ENCODE data around the gene SPDYE4.
"Not testable (repeated sequence)": the region's sequence is repeated elsewhere in the genome, so short reads cannot be mapped to it uniquely, and the experiment has no call there.

The SPDYE4 gene

DNA sequence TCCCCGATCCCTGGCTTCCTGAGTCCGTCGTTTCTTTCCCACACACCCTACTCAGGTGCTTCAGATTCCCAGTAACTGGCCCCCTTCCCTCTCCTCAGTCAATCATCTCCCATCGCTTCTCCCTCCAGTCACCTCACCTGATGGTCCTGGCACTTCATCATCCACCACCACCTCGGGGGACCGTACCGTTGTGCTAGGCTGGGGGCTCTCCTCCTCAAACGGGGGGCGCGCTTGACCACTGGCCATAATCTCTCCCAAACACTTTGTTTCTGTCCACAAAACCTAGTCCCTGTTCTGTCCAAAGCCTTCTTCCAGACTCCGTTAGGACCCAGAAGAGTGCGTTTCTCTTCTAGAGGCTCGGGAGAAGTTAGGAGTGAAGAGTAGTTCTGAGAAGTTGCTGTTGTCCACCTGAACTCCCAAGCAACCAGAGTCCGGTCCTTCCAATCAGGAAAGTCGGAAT is at the start of gene SPDYE4:
Gene SPDYE4 (minus strand): TSS at position 410 of the 460 bp plus-strand sequence. CDS start 164 bp downstream, at position 246.
- no peak for DNase-seq (ENCODE audit: low spot score)

- DNase-seq (ENCODE audit: low spot score): no peak
These were observed 48.7 kb upstream of the SPDYE4 start for GRCh38 chr17:8806926-8807550.

- no peak for DNase-seq (ENCODE audit: low spot score)
These were observed 48.0 kb upstream of the SPDYE4 start for GRCh38 chr17:8806253-8806925.

- not testable (repeated sequence) for DNase-seq (ENCODE audit: low spot score)
These were observed 47.0 kb upstream of the SPDYE4 start for GRCh38 chr17:8805396-8805795.

DNA sequence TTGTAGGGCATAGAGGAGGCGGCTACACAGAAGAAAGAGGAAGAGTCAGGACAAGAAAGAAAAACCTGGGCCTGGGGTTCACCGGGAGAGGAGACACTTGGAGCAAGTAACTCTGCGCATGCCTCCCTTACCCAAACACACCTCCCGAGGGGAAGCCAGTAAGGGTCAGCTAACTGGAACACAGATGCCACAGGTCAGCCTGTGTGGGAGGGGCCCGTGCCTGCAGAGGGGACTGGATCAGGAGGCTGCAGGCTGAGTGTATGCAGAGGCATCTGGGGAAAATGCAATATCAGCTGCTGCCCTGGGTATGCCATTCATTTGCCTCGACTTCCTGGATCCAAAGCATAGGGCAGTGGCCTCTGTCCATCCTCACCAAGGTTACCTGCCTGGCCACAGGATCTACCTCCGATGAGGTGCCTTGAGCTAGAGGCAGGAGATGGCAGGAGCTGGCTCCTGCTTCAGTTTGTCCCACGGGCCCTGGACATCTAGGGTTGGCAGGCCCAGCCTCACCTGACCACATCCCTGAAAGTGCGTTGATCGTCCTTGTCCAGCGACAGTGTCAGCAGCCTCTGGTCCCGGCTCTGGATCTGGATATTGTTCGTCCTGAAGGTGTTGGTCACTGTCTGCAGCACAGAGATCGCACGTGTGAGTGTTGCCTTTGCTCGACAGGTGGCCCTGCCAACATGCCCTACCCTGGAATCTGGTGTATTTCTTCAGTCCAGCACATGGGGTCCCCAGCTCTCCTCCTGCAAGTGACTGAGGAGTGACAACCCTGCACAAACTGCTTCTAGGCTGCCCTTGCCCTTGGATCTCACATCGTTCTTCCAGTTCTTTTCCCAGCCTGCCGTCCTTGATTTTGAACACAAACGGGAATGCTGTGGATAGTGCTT is 45.4 kb upstream of the SPDYE4 start:
- no peak for DNase-seq (ENCODE audit: low spot score)

DNA sequence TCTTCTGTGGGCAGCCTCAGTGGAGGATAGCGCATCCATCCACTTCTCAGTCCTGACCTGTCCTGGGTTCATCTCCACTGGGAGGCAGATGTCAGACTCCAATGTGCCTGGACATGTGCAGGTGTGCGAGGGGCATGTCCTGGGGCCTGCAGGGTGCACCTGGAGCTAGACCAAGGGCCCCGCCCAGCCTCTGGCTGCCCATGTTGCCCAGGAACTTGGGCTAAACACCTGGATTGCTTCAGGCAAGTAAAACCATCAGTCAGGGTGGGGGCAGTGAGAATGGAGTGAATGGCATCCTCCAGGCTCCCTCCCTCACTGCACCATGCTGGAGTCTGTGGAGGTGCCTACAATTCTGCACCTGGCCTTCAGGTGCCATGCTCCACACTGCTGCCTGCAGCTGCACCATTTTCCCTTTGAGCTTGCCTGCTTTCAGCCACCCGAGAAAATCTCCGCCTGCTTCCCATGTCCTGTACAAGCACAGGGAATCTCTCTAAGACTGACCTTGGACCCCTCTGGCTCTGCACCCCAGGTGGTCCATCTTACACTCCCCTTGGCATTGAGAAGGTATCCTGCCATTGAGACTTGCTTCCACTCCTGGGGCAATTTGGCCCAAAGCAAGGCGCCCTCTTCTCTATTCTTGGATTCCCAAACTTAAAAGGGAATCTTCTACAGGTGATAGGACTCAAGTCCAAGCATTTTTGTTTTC is 42.9 kb upstream of the SPDYE4 start:
- no peak for DNase-seq (ENCODE audit: low spot score)

- no peak for DNase-seq (ENCODE audit: low spot score)
These were observed 42.3 kb upstream of the SPDYE4 start for GRCh38 chr17:8800656-8801055.

DNA sequence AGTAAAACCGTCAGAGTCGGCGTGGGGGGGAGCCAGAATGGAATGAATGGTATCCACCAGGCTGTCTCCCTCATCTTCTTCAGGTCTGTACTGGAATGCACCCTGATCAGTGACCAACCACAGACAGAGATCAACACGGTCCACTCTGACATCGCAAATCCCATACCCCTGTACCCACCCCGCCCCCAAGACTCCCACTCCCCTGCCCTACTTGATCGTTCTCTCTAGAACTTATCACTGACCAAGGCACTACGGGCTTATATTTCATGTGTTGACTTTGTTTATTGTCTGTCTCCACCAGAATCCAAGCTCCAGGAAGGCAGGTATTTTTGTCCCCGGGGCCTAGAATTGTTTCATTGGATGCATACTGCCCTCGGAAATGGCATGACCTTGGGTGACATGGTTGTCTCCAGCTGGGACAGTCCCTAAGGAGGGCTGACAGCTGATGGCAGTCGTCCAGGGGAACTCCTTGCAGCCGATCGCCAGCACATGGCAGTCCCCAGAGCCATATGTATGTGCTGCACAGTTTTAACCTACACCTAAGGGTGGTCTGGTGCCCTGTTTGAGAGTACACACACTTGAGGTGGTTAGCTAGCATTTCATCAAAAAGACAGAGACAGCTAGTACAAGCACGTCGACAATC is 41.3 kb upstream of the SPDYE4 start:
- DNase-seq (ENCODE audit: low spot score): no peak

DNA sequence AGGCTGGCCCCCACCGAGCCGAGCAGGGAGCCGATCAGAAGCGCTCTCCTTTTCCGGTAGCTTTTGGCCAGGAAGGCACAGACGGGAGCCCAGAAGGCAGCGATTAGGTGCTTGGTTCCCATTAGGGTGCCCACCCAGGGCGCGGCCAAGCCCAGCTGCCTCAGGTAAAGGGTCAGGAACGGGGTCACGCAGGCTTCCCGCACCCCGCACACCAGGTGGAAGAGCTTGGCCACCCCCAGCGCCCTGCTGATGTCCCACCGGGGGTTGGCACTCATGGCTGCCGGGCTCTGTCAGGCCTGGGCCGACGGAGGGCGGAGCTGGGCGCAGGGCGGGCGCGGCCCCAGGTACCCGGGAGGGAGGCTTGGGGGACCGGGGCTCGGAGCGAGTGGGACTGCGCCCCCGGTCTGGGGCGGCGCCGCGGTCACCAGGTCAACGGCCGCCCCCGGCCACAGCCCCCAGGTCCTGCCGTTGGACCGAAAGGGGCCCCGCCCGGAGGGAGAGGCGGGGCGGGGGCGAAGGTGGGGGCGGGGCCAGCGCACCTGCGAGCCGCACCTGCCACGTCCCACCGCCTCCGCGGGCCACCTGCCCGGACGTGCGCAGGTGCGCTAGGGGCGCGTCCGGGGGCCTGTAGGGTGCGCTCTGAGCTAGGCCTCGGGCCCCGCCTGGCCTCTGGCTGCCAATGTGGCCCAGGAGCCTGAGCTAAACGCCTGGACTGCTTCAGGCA is 40.7 kb upstream of the SPDYE4 start, which contains the start of gene MFSD6L:
Gene MFSD6L (minus strand): TSS at position 520 of the 724 bp plus-strand sequence. CDS start 245 bp downstream, at position 275.
- DNase-seq (ENCODE audit: low spot score): no peak

GRCh38 chr17:8798176-8798845 is 40.0 kb upstream of the SPDYE4 start:
- no peak for DNase-seq (ENCODE audit: low spot score)

- DNase-seq (ENCODE audit: low spot score): no peak
These were observed 39.4 kb upstream of the SPDYE4 start for GRCh38 chr17:8797621-8798175.

DNA sequence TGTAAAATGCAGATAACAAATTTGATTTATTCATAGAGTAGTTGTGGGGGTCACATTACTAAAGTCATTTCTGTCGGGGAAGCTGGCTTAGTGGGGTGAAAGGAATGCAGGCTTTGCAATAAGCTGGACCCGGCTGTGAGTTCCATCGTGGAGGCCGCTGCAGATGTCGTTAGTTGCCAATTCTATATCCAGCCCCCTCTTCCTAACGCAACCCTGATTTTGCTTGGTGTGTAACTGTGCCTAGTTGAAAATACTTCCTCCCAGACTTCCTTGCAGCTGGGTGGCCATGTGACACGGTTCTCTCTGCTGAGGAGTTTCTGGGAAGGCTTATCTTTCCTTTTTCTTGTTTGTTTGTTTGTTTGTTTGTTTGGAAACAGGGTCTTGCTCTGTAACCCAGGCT is 36.3 kb upstream of the SPDYE4 start:
- no peak for DNase-seq (ENCODE audit: low spot score)

DNA sequence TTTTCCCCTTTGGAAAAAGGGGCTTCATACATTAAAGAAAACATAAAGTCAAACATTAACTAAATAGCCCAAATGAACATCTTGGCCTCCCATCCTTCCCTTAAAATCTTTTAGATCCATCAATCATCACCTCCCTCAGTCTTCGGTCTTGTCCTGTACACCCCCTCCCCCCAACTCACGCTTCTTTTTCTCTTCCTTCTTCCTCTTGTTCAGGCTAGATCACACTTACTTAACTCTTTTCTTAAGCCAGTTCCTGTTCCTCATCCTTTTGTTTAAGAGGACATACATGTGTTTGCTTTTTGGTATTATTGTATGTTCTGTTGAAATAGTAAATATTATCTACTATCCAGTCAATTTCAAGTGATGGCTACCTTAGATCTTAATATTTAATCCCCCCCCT is 35.3 kb upstream of the SPDYE4 start:
- DNase-seq (ENCODE audit: low spot score): no peak

DNA sequence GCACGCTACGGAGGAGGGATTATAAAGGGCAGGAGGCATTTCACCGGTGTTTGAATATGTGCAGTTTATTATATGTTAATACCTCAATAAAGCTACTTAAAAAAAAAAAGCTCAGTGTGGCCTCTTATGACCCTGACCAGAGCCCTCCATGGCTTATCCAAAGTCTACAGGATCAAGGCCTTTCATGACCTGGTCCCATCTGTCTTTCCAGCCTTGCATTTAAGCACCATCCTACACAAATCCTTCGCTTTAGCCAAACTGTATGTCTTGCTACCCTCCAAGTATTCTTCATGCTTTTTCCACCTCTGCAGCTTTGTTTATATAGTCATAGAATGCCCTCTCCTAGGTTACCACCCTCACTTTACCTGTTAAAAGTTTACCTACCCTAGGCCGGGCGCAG is 34.3 kb upstream of the SPDYE4 start:
- DNase-seq (ENCODE audit: low spot score): no peak

DNA sequence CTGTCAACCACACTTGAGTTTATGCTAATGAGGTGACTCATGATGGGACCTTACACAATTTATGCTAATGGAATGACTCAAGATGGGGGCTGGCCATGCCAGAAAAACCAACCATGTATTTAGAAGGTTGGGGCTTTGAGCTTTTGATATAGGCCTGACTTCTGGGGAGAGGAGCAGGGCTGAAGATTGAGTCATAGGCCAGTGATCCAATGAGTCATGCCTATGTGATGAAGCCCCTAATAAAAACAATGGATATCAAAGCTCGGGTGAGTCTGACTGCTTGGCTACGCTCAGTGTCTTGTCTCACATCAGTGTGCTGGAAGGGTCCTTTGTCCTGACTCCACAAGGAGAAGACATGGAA is 33.5 kb upstream of the SPDYE4 start:
- no peak for DNase-seq (ENCODE audit: low spot score)

- no peak for DNase-seq (ENCODE audit: low spot score)
These were observed 33.0 kb upstream of the SPDYE4 start for GRCh38 chr17:8791248-8791909.

DNA sequence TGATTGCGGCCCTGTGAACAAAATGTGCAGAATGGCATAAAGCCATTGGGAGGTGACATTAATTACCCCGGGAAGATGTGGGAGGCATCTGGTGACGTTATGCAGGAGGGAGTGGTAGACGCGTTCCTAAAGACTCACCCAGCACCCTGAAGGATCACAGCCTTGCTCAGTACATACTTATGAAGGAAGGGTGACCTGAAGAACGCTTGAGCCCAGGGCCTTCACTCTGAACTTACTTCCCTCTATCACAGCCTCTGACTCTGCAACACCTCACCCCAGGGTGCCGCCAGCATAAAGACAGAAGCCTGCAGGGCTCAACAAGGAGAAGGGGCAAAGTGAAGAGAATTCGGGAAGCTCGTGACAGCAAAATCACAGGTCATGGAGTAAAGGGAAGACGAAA is 31.4 kb upstream of the SPDYE4 start:
- DNase-seq (ENCODE audit: low spot score): no peak

GRCh38 chr17:8788998-8789397 is 30.7 kb upstream of the SPDYE4 start:
- no peak for DNase-seq (ENCODE audit: low spot score)

Measured in D341Med (cell line).